Trophoblast cell (in vitro differentiated cells and primary cell): ENCODE results near the gene TENM3.

Experiments used
- DNase-seq, 2 donors: peaks; one replicate each; pipeline ENCODE4 v3.0.0-alpha.2; 2016
- H2AFZ ChIP-seq: 2 replicates; pipeline ENCODE4 v1.6.1; 2013; ENCODE audit warnings: low read length, moderate library complexity, mild to moderate bottlenecking; ENCODE audit not compliant: insufficient read depth, poor library complexity
- H2AK5ac ChIP-seq: 2 replicates; pipeline ENCODE4 v1.6.1; 2013; ENCODE audit warnings: mild to moderate bottlenecking, low read length
- H2BK120ac ChIP-seq: 2 replicates; pipeline ENCODE4 v1.6.1; 2013; ENCODE audit warnings: low read length, mild to moderate bottlenecking, moderate library complexity; ENCODE audit not compliant: insufficient read depth, poor library complexity
- H2BK12ac ChIP-seq: 2 replicates; pipeline ENCODE4 v1.6.1; 2013; ENCODE audit warnings: mild to moderate bottlenecking, low read length, moderate library complexity
- H2BK5ac ChIP-seq: 2 replicates; pipeline ENCODE4 v1.6.1; 2013; ENCODE audit warnings: low read length, low read depth, moderate library complexity, mild to moderate bottlenecking; ENCODE audit not compliant: poor library complexity
- H3K14ac ChIP-seq: 2 replicates; pipeline ENCODE4 v1.6.1; 2013; ENCODE audit warnings: mild to moderate bottlenecking, low read length
- H3K18ac ChIP-seq: 2 replicates; pipeline ENCODE4 v1.6.1; 2013; ENCODE audit warnings: mild to moderate bottlenecking, low read length
- H3K23ac ChIP-seq: 2 replicates; pipeline ENCODE4 v1.6.1; 2013; ENCODE audit warnings: low read length
- H3K27ac ChIP-seq: 2 replicates; pipeline ENCODE4 v1.5.1; 2013; ENCODE audit warnings: low read depth, mild to moderate bottlenecking, inconsistent platforms, low read length, moderate library complexity
- H3K27me3 ChIP-seq: 2 replicates; pipeline ENCODE4 v1.6.1; 2013; ENCODE audit warnings: inconsistent platforms, mild to moderate bottlenecking, low read length, moderate library complexity; ENCODE audit not compliant: insufficient read depth
- H3K36me3 ChIP-seq, 2 experiments: 1 replicate in 1 of 2; 2 replicates in 1 of 2; pipeline ENCODE4 v1.6.1; 2013; ENCODE audit warnings: low read length in 2 of 2, mild to moderate bottlenecking in 2 of 2, moderate library complexity in 1 of 2; ENCODE audit not compliant: insufficient read depth in 2 of 2, control insufficient read depth in 1 of 2
- H3K4ac ChIP-seq: 2 replicates; pipeline ENCODE4 v1.6.1; 2013; ENCODE audit warnings: low read depth, mild to moderate bottlenecking, low read length, moderate library complexity
- H3K4me1 ChIP-seq, 2 experiments: 1 replicate in 1 of 2; 2 replicates in 1 of 2; pipeline ENCODE4 v1.6.1; 2013; ENCODE audit warnings: low read length in 2 of 2, mild to moderate bottlenecking in 2 of 2, moderate library complexity in 1 of 2; ENCODE audit not compliant: insufficient read depth in 2 of 2, control insufficient read depth in 1 of 2
- H3K4me2 ChIP-seq: 2 replicates; pipeline ENCODE4 v1.6.1; 2013; ENCODE audit warnings: inconsistent platforms, mild to moderate bottlenecking, low read length, moderate library complexity
- H3K4me3 ChIP-seq: 2 replicates; pipeline ENCODE4 v1.5.1; 2013; ENCODE audit warnings: mild to moderate bottlenecking, low read depth, low read length, inconsistent platforms
- H3K79me1 ChIP-seq: one replicate; pipeline ENCODE4 v1.6.1; 2013; ENCODE audit warnings: low read length
- H3K79me2 ChIP-seq: 2 replicates; pipeline ENCODE4 v1.6.1; 2013; ENCODE audit warnings: low read length, mild to moderate bottlenecking; ENCODE audit not compliant: control insufficient read depth, insufficient read depth, poor library complexity
- H3K9ac ChIP-seq: 2 replicates; pipeline ENCODE4 v1.6.1; 2013; ENCODE audit warnings: mild to moderate bottlenecking, low read length
- H3K9me3 ChIP-seq: 2 replicates; pipeline ENCODE4 v1.6.1; 2013; ENCODE audit warnings: low read depth, mild to moderate bottlenecking, control low read depth, inconsistent platforms, low read length; ENCODE audit not compliant: insufficient read depth
- H4K12ac ChIP-seq: 2 replicates; pipeline ENCODE4 v1.6.1; 2013; ENCODE audit warnings: low read depth, mild to moderate bottlenecking, low read length, moderate library complexity
- H4K8ac ChIP-seq: 2 replicates; pipeline ENCODE4 v1.6.1; 2013; ENCODE audit warnings: low read depth, mild to moderate bottlenecking, low read length, moderate library complexity
- H4K91ac ChIP-seq: one replicate; pipeline ENCODE4 v1.6.1; 2013; ENCODE audit warnings: low read depth, mild to moderate bottlenecking, low read length, moderate library complexity
- WGBS: extraction: QIAGEN DNeasy Blood & Tissue Kit; methylation state at CpG from one replicate; pipeline ENCODE4 v1.1.7; 2013; ENCODE audit warnings: missing lambda C conversion rate; ENCODE audit not compliant: insufficient read length, insufficient coverage; ENCODE audit errors: extremely low coverage; 5-methylcytosine and 5-hydroxymethylcytosine counted together

TENM3 gene

GRCh38 chr4:182704077-182704476 lies 460.9 kb downstream of the TENM3 start:
- Histone ChIP-seq H2AFZ (no peak overlapping the region), H3K27ac (no peak overlapping the region), H3K18ac (no peak overlapping the region), H3K79me2 (no peaks in the 10 kb centered on the region), H3K14ac (no peak overlapping the region), H3K9me3 (no peaks in the 10 kb centered on the region), H2AK5ac (no peak overlapping the region), H3K4me2 (no peak overlapping the region), H3K9ac (no peak overlapping the region), H2BK12ac (no peak overlapping the region), H3K79me1 (no peaks in the 10 kb centered on the region), H4K12ac (no peak overlapping the region), H3K4me1 (no peaks in the 10 kb centered on the region), H3K4me3 (no peak overlapping the region), H4K91ac (no peak overlapping the region), H4K8ac (no peak overlapping the region), H3K27me3 (no peaks in the 10 kb centered on the region), H3K23ac (no peak overlapping the region), H3K36me3 (peaks cover 0 to 3% of the 10 kb centered on the region in 2 experiments), H2BK120ac (no peak overlapping the region), H3K4ac (no peak overlapping the region), H2BK5ac (no peak overlapping the region)
- DNase-seq = no peak
- WGBS = no CpG with 5 or more reads among the region's 1 CpG

GRCh38 chr4:182704948-182705347 lies 461.7 kb downstream of the TENM3 start:
- H2AK5ac ChIP-seq = no peak overlapping the region
- no peak overlapping the region for H3K4ac ChIP-seq
- peaks cover 0 to 3% of the 10 kb centered on the region in 2 experiments for H3K36me3 ChIP-seq
- H2AFZ ChIP-seq = no peak overlapping the region
- no peak for DNase-seq
- no peaks in the 10 kb centered on the region for H3K79me2 ChIP-seq
- no peaks in the 10 kb centered on the region for H3K9me3 ChIP-seq
- H3K18ac ChIP-seq = no peak overlapping the region
- H4K12ac ChIP-seq = no peak overlapping the region
- no peak overlapping the region for H2BK120ac ChIP-seq
- H3K27me3 ChIP-seq = no peaks in the 10 kb centered on the region
- H3K4me3 ChIP-seq = no peak overlapping the region
- H3K9ac ChIP-seq = no peak overlapping the region
- no peak overlapping the region for H3K27ac ChIP-seq
- no peaks in the 10 kb centered on the region for H3K4me1 ChIP-seq
- WGBS = no CpG with 5 or more reads among the region's 4 CpGs
- H3K79me1 ChIP-seq = no peaks in the 10 kb centered on the region
- no peak overlapping the region for H4K8ac ChIP-seq
- H3K14ac ChIP-seq = no peak overlapping the region
- no peak overlapping the region for H4K91ac ChIP-seq
- no peak overlapping the region for H3K4me2 ChIP-seq
- H2BK5ac ChIP-seq = no peak overlapping the region
- H2BK12ac ChIP-seq = no peak overlapping the region
- no peak overlapping the region for H3K23ac ChIP-seq

- Histone ChIP-seq H4K8ac (no peak overlapping the region), H3K79me2 (no peaks in the 10 kb centered on the region), H2BK120ac (no peak overlapping the region), H2BK12ac (no peak overlapping the region), H3K23ac (no peak overlapping the region), H3K4me3 (no peak overlapping the region), H3K36me3 (peaks cover 0 to 3% of the 10 kb centered on the region in 2 experiments), H2AFZ (no peak overlapping the region), H3K4ac (no peak overlapping the region), H2BK5ac (peak overlapping the region; percentile 27), H3K9me3 (no peaks in the 10 kb centered on the region), H3K14ac (no peak overlapping the region), H3K9ac (no peak overlapping the region), H4K91ac (no peak overlapping the region), H3K4me1 (peaks cover 0 to under 1% of the 10 kb centered on the region in 2 experiments), H3K79me1 (no peaks in the 10 kb centered on the region), H2AK5ac (no peak overlapping the region), H4K12ac (no peak overlapping the region), H3K18ac (no peak overlapping the region), H3K4me2 (no peak overlapping the region), H3K27me3 (no peaks in the 10 kb centered on the region), H3K27ac (no peak overlapping the region)
- no peak for DNase-seq
- no CpG with 5 or more reads among the region's 11 CpGs for WGBS
These were observed 462.2 kb downstream of the TENM3 start for GRCh38 chr4:182705389-182705788.

GRCh38 chr4:182711211-182711610 lies 468.0 kb downstream of the TENM3 start:
- Histone ChIP-seq H3K4me3 (no peak overlapping the region), H3K9me3 (no peaks in the 10 kb centered on the region), H4K8ac (no peak overlapping the region), H2AFZ (no peak overlapping the region), H4K91ac (no peak overlapping the region), H3K18ac (no peak overlapping the region), H3K4ac (no peak overlapping the region), H3K79me1 (no peaks in the 10 kb centered on the region), H3K27ac (no peak overlapping the region), H3K14ac (no peak overlapping the region), H3K4me2 (no peak overlapping the region), H2AK5ac (no peak overlapping the region), H3K23ac (no peak overlapping the region), H3K79me2 (no peaks in the 10 kb centered on the region), H2BK120ac (no peak overlapping the region), H3K36me3 (peaks cover 2 to 13% of the 10 kb centered on the region in 2 experiments), H4K12ac (no peak overlapping the region), H2BK12ac (no peak overlapping the region), H3K27me3 (no peaks in the 10 kb centered on the region), H3K9ac (no peak overlapping the region), H3K4me1 (peaks cover 0 to 2% of the 10 kb centered on the region in 2 experiments), H2BK5ac (no peak overlapping the region)
- DNase-seq = peak; percentile 29 to 88
- WGBS = no CpG with 5 or more reads among the region's 2 CpGs
